Endothelial cell (in vitro differentiated cells): ENCODE results near the gene LRIT1. TPM values are rescaled to one million over a fixed set of nuclear protein-coding genes. Genes with fewer than 3 reads are reported as not detected.

ENCODE experiments used
- DNase-seq: peaks from one replicate; pipeline ENCODE4 v3.0.0; 2021; ENCODE audit warnings: low spot score
- H3K27ac Mint-ChIP-seq: one replicate; pipeline ENCODE4 v1.8.0; 2021; ENCODE audit warnings: mixed read lengths, inconsistent platforms; ENCODE audit not compliant: unreplicated experiment
- H3K27me3 Mint-ChIP-seq: one replicate; pipeline ENCODE4 v1.8.0; 2021; ENCODE audit warnings: mild to moderate bottlenecking, moderate library complexity, mixed read lengths, inconsistent platforms; ENCODE audit not compliant: unreplicated experiment
- H3K36me3 Mint-ChIP-seq: one replicate; pipeline ENCODE4 v1.8.0; 2021; ENCODE audit warnings: mild to moderate bottlenecking, low read depth, mixed read lengths, inconsistent platforms; ENCODE audit not compliant: unreplicated experiment
- H3K4me1 Mint-ChIP-seq: one replicate; pipeline ENCODE4 v1.8.0; 2021; ENCODE audit warnings: mild to moderate bottlenecking, mixed read lengths, inconsistent platforms; ENCODE audit not compliant: unreplicated experiment
- H3K4me3 Mint-ChIP-seq: one replicate; pipeline ENCODE4 v1.8.0; 2021; ENCODE audit warnings: mild to moderate bottlenecking, mixed read lengths, inconsistent platforms; ENCODE audit not compliant: unreplicated experiment
- H3K9me3 Mint-ChIP-seq: one replicate; pipeline ENCODE4 v1.8.0; 2021; ENCODE audit warnings: mixed read lengths, inconsistent platforms; ENCODE audit not compliant: unreplicated experiment
- total RNA-seq: library from RNA; stranded (reverse); fragmentation: NEBNext Ultra II Directional; extraction: Animal tissue kit (Norgen Biotek cat#: 25700); gene quantifications from one replicate; pipeline ENCODE4 v1.2.1, GENCODE V29; 2021; ENCODE audit not compliant: unreplicated experiment
- TF ChIP-seq, protein P1 (sequence below): fragments of 200-600 bp; sonication (generic); IDR thresholded peaks from one replicate; pipeline ENCODE4 v1.5.0; 2021; ENCODE audit warnings: antibody characterized with exemption; ENCODE audit not compliant: unreplicated experiment

LRIT1 gene
- total RNA-seq, 1 donor from 2014 or later, result not detected

DNA sequence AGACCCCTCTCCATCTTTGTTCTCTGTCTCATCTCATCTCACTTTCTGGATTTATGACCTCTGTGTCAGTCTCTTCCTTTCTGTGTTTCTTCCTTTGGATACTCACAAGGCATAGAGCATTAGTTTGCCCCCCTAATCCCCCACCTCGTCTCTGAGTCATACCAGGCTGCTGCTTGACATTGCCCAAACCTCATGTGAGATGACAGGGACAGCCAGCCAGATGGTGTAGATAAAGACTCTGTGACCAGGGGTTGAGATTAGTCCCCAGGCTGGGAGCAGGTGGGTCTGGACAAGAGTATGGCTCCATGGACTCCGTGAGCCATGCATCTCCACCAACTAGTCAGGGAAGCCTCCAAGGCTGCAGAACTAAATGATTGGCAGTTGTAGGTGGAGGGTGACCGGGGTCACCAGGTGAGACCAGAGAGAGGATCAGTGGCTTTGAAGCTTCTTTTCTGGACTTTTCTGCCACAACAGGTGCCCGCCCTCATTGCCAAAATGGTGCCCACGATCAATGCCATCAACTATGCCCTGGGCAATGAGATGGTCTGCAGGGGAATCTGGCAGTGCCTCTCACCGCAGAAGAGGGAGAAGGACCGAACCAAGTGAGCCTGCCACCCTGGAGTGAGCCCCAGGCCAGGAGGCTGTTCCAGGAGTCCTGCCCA is 16.8 kb upstream of the LRIT1 start:
- Mint-ChIP-seq H3K4me1 (no peaks in the 10 kb centered on the region), H3K27ac (no peak overlapping the region), H3K36me3 (no peaks in the 10 kb centered on the region), H3K9me3 (no peaks in the 10 kb centered on the region), H3K27me3 (peaks cover 6% of the 10 kb centered on the region), H3K4me3 (no peak overlapping the region)
- no peak for DNase-seq
- TF ChIP-seq, protein P1, sequence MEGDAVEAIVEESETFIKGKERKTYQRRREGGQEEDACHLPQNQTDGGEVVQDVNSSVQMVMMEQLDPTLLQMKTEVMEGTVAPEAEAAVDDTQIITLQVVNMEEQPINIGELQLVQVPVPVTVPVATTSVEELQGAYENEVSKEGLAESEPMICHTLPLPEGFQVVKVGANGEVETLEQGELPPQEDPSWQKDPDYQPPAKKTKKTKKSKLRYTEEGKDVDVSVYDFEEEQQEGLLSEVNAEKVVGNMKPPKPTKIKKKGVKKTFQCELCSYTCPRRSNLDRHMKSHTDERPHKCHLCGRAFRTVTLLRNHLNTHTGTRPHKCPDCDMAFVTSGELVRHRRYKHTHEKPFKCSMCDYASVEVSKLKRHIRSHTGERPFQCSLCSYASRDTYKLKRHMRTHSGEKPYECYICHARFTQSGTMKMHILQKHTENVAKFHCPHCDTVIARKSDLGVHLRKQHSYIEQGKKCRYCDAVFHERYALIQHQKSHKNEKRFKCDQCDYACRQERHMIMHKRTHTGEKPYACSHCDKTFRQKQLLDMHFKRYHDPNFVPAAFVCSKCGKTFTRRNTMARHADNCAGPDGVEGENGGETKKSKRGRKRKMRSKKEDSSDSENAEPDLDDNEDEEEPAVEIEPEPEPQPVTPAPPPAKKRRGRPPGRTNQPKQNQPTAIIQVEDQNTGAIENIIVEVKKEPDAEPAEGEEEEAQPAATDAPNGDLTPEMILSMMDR, result no peak

DNA sequence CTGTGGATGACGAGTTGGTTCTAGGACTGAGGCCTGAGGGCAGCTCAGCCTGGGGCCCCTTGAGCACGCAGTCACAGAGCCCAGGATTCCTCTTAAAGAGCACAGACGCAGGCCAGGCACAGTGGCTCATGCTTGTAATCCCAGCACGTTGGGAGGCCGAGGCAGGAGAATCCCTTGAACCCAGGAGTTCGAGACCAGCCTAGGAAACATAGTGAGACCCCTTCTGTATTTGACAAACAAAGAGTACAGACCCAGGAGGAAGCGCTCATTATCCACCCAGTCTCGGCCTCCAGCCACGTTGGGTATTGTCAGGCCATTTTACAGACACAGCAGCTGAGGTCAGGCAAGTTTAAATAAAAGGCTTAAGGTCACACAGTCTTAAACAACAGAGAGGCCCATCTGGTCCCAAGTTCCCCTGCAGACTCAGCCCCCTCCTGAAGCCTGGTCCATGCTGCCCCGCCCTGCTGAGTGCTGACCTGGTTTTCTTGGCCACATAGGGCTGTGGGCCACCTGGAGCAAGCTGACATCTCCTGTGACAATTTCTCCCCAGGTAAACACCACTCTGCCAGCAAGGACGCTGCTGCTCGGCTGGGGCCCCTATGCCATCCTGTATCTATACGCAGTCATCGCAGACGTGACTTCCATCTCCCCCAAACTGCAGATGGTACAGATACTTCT is 16.1 kb upstream of the LRIT1 start:
- Mint-ChIP-seq H3K4me1 (no peaks in the 10 kb centered on the region), H3K27me3 (peaks cover 8% of the 10 kb centered on the region), H3K9me3 (no peaks in the 10 kb centered on the region), H3K36me3 (no peaks in the 10 kb centered on the region), H3K4me3 (no peak overlapping the region), H3K27ac (no peak overlapping the region)
- no peak for DNase-seq
- TF ChIP-seq, protein P1, result peak; percentile 35

DNA sequence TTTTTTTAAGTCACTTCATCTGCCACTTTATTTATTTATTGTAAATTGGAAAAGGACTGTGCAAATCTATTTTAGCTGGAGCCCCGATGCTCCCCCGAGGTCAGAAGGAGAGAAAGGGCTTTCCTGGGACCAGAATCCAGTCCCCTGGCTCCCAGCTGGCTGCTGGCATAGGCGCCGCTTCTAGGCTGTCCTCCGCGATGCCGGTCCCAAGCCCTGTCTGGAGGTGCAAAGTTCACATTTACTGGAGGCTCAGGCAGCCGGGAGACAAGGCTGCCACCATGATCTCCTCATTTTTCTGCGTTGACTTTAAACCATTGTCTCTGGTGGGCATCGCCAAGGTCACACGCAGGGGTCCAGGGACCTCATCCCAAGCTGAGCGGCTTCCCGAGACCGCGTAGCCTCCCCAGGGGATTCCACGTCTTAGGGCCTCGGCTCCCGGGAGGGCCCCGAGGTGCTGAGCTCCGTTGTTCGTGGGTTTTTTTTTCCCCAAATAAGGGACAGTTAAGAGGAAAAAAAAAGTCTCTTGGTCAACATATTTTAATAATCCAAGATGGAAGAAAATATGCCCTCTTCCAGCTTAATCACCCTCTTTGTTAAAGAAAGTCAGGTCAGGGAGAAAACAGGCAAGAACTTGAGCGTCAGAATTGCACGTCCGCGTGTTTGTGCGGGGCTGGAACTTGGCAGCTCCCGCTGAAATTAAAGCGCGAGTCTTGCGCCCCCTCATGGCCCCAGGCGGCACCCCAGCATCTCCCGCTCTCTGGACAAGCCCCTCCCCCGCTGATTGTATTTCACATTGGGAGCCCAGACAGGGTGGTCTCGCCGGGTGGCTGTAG is 15.4 kb upstream of the LRIT1 start:
- H3K27ac Mint-ChIP-seq, result no peak overlapping the region
- DNase-seq, result peak; percentile 70
- H3K36me3 Mint-ChIP-seq, result no peaks in the 10 kb centered on the region

DNA sequence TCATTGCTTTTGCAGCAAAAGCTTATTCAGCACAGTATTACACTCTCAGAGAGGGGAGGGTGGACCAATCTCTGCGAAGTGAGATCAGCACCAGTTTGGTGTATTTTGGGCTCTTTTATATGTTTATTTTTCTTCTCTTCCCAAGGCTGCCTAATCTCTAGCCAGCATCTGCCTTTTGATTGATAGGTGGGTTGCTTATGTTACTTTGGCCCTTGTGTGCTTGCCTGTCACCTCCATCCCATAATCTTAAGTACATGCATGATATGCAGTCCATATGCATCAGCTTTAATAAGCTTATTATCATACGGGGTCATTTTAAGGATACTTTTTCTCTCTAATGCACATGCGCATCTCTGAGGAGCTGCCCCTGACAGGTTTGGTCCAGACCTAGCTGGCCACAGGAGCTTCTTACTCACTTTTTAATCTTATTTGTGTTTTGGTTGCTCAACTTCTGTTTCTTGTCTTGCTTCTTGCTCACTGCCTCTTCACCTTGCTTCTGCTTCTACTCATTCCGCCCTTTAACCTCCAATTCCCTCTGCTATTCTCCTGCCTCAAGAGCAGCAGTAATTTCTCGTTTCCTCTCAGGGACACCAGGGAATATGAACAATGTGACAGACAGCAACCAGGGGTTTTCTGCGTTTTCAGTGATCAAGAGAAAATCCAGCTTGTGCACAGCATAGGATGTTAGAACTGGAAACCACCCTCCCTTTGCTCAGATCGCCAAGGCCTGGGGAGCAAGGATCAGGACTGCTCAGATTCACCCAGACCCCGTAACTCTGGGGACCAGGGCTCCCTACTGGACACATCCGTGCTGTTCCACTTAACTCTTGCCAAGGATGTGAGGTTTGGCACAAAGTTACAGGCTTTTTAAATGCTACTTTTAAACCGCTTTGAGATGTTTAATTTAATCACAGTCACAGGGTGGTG is 13.5 kb upstream of the LRIT1 start:
- Mint-ChIP-seq H3K27ac (no peak overlapping the region), H3K27me3 (peaks cover 8% of the 10 kb centered on the region), H3K36me3 (no peaks in the 10 kb centered on the region), H3K9me3 (no peaks in the 10 kb centered on the region), H3K4me1 (no peaks in the 10 kb centered on the region), H3K4me3 (no peak overlapping the region)
- DNase-seq, result no peak
- TF ChIP-seq, protein P1, result no peak

More for the DNA sequence above, 15.4 kb upstream of the LRIT1 start:
- Mint-ChIP-seq H3K4me1 (no peaks in the 10 kb centered on the region), H3K9me3 (no peaks in the 10 kb centered on the region), H3K4me3 (no peak overlapping the region), H3K27me3 (peaks cover 8% of the 10 kb centered on the region)
- TF ChIP-seq, protein P1, result peak; percentile 81
